Measurements from ENCODE around the gene CBX5. TPM values are rescaled to one million over a fixed set of nuclear protein-coding genes. Genes with fewer than 3 reads are reported as not detected.

CBX5 gene
- total RNA-seq, 1 donor from 2014 or later = 288 TPM

DNA sequence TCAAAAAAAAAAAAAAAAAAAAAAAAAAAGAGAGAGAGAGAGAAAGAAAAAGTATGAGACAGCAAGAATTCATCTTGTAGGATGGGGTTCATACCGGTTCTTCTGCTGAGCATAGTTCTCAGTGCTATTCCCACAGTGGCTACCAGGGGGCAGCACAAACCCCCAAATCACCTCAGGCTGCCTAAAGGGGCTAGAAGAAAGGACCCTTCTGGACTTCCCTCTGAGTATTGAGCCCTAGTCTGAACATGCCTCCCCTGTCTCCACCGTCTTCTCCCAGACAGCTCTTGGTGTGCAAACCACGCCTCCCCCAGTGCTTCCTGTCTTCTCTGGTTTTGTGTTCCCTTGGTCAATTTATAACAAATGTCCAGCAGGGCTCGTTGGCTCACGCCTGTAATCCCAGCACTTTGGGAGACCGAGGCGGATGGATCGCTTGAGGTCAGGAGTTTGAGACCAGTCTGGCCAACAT lies 59.8 kb downstream of the CBX5 start:
- no peak overlapping the region for H3K4me3 ChIP-seq
- Mint-ChIP-seq H3K4me3 (no peak overlapping the region), H3K27ac (peak overlapping the region; percentile 10), H3K36me3 (no peaks in the 10 kb centered on the region), H3K4me1 (peaks cover 23% of the 10 kb centered on the region), H3K9me3 (no peaks in the 10 kb centered on the region), H3K27me3 (ENCODE audit: insufficient read depth, low read depth) (peaks cover 16% of the 10 kb centered on the region)
- no peak overlapping the region for H3K9ac ChIP-seq
- H3K27ac ChIP-seq = no peak overlapping the region
- no peaks in the 10 kb centered on the region for H3K79me2 ChIP-seq (ENCODE audit: low read depth)
- TF ChIP-seq, protein P1, sequence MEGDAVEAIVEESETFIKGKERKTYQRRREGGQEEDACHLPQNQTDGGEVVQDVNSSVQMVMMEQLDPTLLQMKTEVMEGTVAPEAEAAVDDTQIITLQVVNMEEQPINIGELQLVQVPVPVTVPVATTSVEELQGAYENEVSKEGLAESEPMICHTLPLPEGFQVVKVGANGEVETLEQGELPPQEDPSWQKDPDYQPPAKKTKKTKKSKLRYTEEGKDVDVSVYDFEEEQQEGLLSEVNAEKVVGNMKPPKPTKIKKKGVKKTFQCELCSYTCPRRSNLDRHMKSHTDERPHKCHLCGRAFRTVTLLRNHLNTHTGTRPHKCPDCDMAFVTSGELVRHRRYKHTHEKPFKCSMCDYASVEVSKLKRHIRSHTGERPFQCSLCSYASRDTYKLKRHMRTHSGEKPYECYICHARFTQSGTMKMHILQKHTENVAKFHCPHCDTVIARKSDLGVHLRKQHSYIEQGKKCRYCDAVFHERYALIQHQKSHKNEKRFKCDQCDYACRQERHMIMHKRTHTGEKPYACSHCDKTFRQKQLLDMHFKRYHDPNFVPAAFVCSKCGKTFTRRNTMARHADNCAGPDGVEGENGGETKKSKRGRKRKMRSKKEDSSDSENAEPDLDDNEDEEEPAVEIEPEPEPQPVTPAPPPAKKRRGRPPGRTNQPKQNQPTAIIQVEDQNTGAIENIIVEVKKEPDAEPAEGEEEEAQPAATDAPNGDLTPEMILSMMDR (IDR thresholded peaks at IDR 0.05) = peak; percentile 74
- no peak for TF ChIP-seq EZH2phosphoT487 (IDR thresholded peaks at IDR 0.05)
- peaks cover 12% of the 10 kb centered on the region for H3K4me1 ChIP-seq
- no peaks in the 10 kb centered on the region for H3K9me3 ChIP-seq (ENCODE audit: low read depth)
- H2AFZ ChIP-seq (replicated peaks) = peak overlapping the region; percentile 32
- H3F3A ChIP-seq (ENCODE audit: low read depth) = peaks cover 24% of the 10 kb centered on the region
- H3K36me3 ChIP-seq = no peaks in the 10 kb centered on the region
- DNase-seq (ENCODE audit: low spot score) = peak; percentile 78
- H3K4me2 ChIP-seq = no peak overlapping the region
- peaks cover 43% of the 10 kb centered on the region for H3K27me3 ChIP-seq
- H4K20me1 ChIP-seq (ENCODE audit: low read depth) = no peaks in the 10 kb centered on the region

DNA sequence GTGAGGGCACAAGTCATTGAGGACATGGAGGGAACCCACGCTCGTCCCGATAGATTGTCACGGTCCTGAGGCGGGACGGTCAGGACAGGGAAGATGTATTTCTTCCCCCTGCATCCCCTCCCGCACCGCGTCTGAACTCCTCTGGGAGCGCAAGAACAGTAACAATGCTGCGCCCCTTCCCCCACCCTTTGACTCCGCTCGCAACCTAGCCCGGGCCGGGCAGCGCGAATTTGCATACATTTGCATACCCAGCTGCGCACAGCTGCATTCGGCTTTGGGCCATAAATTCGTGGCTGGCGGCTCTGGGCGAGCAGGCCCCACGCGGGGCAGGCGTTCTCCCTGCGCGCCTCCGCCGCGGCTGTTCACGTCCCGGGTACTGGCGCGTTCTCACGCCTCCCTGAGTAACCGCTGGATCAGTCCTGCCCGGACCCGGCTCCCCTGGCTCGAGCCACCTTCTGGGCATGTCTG lies 62.1 kb downstream of the CBX5 start:
- H3K27me3 ChIP-seq = peaks cover 66% of the 10 kb centered on the region
- peak overlapping the region; percentile 53 for H3K4me3 ChIP-seq
- peaks cover 23% of the 10 kb centered on the region for H3K4me1 Mint-ChIP-seq
- no peak overlapping the region for H3K27ac Mint-ChIP-seq
- TF ChIP-seq, protein P1 (IDR thresholded peaks at IDR 0.05) = peak; percentile 5
- TF ChIP-seq EZH2 (IDR thresholded peaks at IDR 0.05) = no peak
- no peaks in the 10 kb centered on the region for H3K9me3 ChIP-seq (ENCODE audit: low read depth)
- DNase-seq (ENCODE audit: low spot score) = peak; percentile 86
- H3K9ac ChIP-seq = no peak overlapping the region
- peak overlapping the region; percentile 81 for H3K4me3 Mint-ChIP-seq
- no peaks in the 10 kb centered on the region for H3K9me3 Mint-ChIP-seq
- no peaks in the 10 kb centered on the region for H4K20me1 ChIP-seq (ENCODE audit: low read depth)
- peak overlapping the region; percentile 92 for H2AFZ ChIP-seq (replicated peaks)
- no peak overlapping the region for H3K27ac ChIP-seq
- no peaks in the 10 kb centered on the region for H3K79me2 ChIP-seq (ENCODE audit: low read depth)
- peaks cover 12% of the 10 kb centered on the region for H3K4me1 ChIP-seq
- H3K36me3 Mint-ChIP-seq = no peaks in the 10 kb centered on the region
- H3K4me2 ChIP-seq = peak overlapping the region; percentile 96
- no peaks in the 10 kb centered on the region for H3K36me3 ChIP-seq
- peaks cover 26% of the 10 kb centered on the region for H3K27me3 Mint-ChIP-seq (ENCODE audit: insufficient read depth, low read depth)
- peaks cover 24% of the 10 kb centered on the region for H3F3A ChIP-seq (ENCODE audit: low read depth)

DNA sequence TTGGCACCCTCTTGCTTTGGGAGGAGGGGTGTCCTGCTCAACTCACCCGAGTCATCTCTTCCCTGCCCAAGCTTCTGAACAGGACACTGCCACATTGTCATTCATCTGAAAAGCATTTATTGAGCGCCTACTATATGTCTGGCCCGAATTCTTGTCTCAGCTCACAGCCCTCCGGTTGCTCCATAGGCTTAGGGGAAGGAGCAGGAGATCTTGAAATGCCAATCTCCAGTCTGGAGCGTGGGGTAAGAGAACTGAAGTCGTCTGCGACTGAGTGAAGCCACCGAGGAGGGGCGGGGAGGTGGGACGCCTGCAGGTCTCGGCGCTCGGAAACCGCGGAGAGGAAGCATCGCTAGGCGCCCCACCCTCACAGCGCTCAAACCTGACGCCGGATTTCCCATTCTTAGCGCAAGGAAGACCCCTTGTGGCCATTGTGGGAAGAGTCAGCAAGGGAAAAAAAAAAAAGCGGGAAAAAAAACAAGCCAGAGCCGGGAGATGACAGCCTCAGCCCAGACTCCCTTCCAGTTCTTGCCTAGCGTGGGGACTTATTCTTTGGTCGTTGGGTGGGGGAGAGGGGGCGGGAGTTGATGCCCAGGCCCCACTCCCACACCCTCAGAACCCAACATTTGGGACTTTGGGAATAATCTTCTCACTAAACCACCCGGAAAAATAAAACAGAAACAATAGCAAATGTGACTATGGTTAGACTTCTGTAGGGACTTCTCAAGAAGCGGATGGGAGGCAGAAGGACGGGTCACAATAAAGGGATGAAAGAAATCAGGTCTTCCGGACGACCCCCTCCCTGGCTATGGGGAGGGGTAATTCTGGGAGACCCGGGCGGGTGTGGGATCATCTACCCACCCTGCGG lies 62.9 kb downstream of the CBX5 start:
- peaks cover 27% of the 10 kb centered on the region for H3K27me3 Mint-ChIP-seq (ENCODE audit: insufficient read depth, low read depth)
- H3K9me3 Mint-ChIP-seq = no peaks in the 10 kb centered on the region
- Histone ChIP-seq H3F3A (ENCODE audit: low read depth) (peaks cover 24% of the 10 kb centered on the region), H3K9ac (no peak overlapping the region), H3K4me1 (peaks cover 12% of the 10 kb centered on the region), H4K20me1 (ENCODE audit: low read depth) (no peaks in the 10 kb centered on the region), H3K79me2 (ENCODE audit: low read depth) (no peaks in the 10 kb centered on the region), H3K4me2 (peak overlapping the region; percentile 96), H3K4me3 (peak overlapping the region; percentile 53), H3K36me3 (no peaks in the 10 kb centered on the region), H3K9me3 (ENCODE audit: low read depth) (no peaks in the 10 kb centered on the region), H3K27ac (no peak overlapping the region), H2AFZ (replicated peaks) (peak overlapping the region; percentile 92), H3K27me3 (peaks cover 74% of the 10 kb centered on the region)
- peaks cover 23% of the 10 kb centered on the region for H3K4me1 Mint-ChIP-seq
- H3K36me3 Mint-ChIP-seq = no peaks in the 10 kb centered on the region
- H3K4me3 Mint-ChIP-seq = peak overlapping the region; percentile 81
- peak; percentile 94 for DNase-seq (ENCODE audit: low spot score)
- peak; percentile 55 for TF ChIP-seq EZH2 (IDR thresholded peaks at IDR 0.05)
- TF ChIP-seq, protein P1 (IDR thresholded peaks at IDR 0.05) = peak; percentile 78
- no peak for TF ChIP-seq EZH2phosphoT487 (IDR thresholded peaks at IDR 0.05)
- H3K27ac Mint-ChIP-seq = no peak overlapping the region

All from neural progenitor cell (in vitro differentiated cells).